Adipose tissue (tissue), 3 donors: ENCODE measurements around the gene STARD13. TPM values are rescaled to one million over a fixed set of nuclear protein-coding genes. Genes with fewer than 3 reads are reported as not detected.
"Not testable (repeated sequence)": the region's sequence is repeated elsewhere in the genome, so short reads cannot be mapped to it uniquely, and the experiment has no call there.

ENCODE experiments used
- H3K27ac ChIP-seq: one replicate; pipeline ENCODE4 v1.5.1; 2013; ENCODE audit warnings: low read depth, low read length
- WGBS, 3 donors: extraction: QIAGEN DNeasy Blood & Tissue Kit; methylation state at CpG; one replicate each; pipeline ENCODE4 v1.1.7; 2013; 5-methylcytosine and 5-hydroxymethylcytosine counted together
- polyA plus RNA-seq, 3 donors: library from polyadenylated mRNA; stranded (reverse); fragments of 200-250 nt; gene quantifications; one replicate each; pipeline ENCODE4 v1.2.3, GENCODE V29; 2013
- donor health status: healthy with polysubstance abuse.
- donor health status: Bipolar disorder and iron deficiency.
- donor health status: healthy.

Gene STARD13
- polyA plus RNA-seq, 3 donors, result 5.4 to 17.0 (median 13.3) TPM

DNA sequence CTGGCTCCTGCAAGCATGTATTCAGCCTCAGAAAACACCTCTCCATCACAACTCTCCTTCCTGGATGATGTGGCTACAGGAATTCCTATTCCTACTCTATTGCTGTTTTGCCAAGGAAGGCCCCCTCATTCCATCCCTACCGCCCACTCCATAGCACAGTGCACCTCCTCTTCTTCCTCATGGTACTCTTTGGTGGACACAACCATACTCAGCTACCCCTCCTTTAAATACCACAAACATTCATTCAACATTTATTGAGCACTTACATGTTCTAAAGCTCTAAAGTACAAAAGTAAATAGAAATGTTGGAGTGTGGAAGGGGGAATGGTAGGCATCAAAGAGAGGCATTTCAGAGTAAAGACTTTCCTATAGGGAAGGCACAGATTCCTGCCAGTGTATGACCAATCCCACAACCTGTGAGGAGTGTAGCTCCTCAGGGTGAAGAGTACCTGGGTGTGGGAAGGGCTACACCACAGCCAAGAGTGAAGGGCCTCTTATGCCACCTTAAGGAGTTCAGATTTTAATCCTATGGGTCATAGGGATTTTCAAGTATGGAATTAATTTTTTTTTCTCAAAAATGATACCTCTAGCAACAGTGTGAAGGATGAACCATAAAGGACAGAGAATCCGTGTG is 42.5 kb downstream of the STARD13 start:
- H3K27ac ChIP-seq, result no peak overlapping the region
- 92 to 98% (median 95%) methylated on average over 2 of the region's 2 CpGs for WGBS, 3 donors

DNA sequence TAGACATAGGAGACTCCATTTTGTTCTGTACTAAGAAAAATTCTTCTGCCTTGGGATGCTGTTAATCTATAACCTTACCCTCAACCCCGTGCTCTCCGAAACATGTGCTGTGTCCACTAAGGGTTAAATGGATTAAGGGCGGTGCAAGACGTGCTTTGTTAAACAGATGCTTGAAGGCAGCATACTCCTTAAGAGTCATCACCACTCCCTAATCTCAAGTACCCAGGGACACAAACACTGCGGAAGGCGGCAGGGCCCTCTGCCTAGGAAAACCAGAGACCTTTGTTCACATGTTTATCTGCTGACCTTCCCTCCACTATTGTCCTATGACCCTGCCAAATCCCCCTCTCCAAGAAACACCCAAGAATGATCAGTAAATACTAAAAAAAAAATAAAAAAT is 43.2 kb downstream of the STARD13 start:
- H3K27ac ChIP-seq, result not testable (repeated sequence)
- 68 to 83% (median 74%) methylated on average over 4 of the region's 6 CpGs for WGBS, 3 donors

DNA sequence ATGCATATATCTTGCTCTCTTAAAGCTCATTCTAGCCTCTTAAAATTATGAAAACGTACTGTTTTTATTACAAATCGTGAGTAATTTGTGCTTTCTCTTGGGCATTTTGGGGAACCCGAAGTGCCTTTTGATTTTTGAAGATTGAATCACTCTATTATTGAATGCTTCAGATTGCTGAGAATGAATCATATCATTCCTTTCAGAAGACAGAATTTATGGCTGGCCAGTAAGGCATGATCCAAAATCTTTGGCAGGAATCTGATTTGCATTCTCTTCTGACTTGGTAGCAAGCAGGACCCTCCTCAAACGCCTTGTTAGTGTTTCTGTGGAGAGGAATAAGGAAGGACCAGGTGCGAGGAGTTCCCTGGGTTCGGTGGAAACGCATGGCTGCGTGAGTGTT is 49.5 kb downstream of the STARD13 start:
- 80 to 91% (median 81%) methylated on average over 8 of the region's 8 CpGs for WGBS, 3 donors
- no peak overlapping the region for H3K27ac ChIP-seq

DNA sequence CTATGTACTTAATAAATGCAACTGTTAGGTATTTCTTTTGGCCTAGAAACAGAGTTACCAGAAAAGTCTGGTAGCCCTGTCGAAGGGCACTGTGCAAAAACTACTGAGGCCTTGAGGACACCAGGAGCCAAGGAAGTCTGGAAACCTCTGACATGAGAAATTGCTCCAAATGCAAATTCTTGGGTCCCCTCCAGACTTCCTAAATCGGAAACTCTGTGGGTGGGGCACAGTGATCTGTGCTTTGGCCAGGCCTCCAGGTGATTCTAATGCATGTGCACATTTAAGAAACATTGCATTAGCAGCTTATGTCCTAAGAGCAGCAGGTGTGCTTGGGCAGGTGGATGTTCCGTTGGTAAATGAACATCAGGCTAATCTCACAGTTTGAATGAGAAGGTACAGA is 50.0 kb downstream of the STARD13 start:
- 57 to 69% (median 61%) methylated on average over 3 of the region's 3 CpGs for WGBS, 3 donors
- no peak overlapping the region for H3K27ac ChIP-seq

DNA sequence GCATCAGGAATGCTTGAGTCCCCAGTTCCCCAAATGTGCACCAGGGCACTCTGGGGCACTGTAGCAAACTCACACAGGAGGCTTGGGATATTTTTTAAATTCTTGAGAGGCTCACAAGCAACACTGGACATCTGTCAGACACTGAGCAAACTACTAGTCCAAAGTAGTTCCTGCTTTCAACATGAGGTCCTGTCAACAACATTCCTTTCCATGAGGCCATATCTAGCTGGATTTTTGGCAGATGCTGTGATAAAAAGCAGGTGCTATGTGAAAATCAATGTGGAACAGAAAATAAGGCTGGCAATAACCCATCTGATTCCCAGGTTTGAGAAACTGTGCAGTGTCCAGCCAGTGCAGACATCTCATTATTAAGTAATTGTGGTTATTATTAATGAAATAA is 50.5 kb downstream of the STARD13 start:
- no peak overlapping the region for H3K27ac ChIP-seq

DNA sequence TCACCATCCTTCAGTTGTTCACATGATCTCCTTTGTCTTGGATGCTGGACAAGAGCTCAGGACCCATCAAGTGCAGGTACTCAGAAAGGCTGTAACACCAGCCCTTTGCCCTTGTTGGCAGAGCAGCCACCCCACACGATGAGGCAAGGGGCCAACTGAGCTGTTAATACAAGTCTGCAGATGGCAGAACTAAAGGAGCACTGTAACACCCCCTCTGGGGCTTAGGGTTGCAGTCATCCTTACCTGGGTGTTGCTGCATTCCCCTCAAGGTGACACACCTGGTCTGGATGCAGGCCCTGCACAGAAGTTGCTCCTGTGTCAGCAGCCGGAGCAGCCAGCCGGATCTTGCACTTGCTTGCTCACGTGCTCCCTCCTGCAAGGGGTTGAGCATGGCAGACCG is 52.0 kb downstream of the STARD13 start:
- 82 to 95% (median 94%) methylated on average over 5 of the region's 5 CpGs for WGBS, 3 donors
- H3K27ac ChIP-seq, result no peak overlapping the region

DNA sequence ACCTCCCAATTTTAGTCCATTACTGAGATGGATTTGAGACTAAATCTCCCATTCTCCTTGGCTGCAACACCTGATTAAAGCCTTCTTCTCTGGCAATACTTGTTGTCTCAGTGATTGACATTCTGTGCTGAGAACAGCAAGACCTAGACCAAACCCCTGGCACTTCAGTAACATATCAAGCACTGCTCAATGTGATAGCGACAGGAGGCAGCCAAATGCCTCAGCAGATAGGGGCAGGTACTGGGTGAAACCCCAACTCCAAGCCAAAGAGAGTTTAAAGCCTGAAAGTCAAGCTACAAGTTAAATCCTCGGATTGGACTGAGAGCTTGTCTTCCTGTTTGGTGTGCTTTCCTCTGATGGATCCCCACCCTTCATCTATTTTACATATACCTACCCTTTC is 52.7 kb downstream of the STARD13 start:
- WGBS, 3 donors, result 96 to 98% (median 97%) methylated on average over 2 of the region's 2 CpGs
- H3K27ac ChIP-seq, result no peak overlapping the region

DNA sequence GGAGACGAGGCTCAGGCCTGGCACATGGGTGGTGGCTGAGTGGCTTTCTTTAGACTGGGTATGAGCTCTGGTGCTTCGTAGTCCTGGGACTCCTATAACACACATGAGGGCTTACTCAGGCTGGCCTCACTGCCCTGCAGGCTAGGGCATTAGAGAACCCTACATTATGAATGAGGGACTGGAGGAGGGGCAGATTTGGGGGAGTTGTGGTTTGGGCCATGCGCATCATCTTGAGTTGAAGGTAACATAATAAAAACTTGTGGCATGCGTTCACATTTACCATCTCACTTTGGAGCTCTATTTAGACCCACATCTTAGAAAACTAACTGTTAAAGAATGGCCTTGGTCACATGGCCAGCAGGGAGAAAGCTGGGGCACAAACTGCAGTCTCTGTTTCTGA is 54.2 kb downstream of the STARD13 start:
- 94% methylated on average over 4 of the region's 4 CpGs for WGBS, 3 donors
- H3K27ac ChIP-seq, result no peak overlapping the region

DNA sequence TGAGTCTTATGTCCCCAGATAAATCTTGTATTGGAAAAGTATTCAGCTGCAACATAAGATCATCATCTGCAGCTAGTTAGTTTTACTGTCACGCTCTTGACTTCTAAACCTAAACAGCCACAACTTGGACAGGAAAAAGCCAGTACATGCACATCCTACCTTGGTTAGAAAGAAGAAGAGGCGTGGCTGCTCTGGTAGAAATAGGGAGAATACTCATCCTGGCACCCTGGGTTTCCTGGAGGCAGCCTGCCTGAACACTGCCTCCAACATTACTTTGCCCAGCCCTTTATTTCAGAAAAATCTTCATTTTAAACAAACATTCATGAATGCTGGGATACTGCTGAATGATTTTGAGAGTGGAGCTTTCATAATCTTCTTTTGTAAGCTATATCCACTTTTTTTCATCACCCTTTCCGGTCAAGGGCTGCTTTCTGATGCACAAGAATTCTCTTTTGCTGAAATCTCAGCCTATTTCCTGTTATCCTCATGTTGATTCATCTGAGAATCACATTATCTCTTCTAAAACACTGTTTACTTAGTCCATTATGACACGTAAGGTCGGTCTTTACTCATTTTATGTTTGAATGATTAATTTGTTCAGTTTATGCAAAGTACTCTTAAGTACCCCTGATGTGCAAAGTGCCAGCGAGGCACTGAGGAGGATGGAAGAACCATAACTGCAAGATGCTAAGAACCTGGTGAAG is 55.2 kb downstream of the STARD13 start:
- H3K27ac ChIP-seq, result no peak overlapping the region
- WGBS, 3 donors, result 70 to 77% (median 70%) methylated on average over 6 of the region's 6 CpGs

DNA sequence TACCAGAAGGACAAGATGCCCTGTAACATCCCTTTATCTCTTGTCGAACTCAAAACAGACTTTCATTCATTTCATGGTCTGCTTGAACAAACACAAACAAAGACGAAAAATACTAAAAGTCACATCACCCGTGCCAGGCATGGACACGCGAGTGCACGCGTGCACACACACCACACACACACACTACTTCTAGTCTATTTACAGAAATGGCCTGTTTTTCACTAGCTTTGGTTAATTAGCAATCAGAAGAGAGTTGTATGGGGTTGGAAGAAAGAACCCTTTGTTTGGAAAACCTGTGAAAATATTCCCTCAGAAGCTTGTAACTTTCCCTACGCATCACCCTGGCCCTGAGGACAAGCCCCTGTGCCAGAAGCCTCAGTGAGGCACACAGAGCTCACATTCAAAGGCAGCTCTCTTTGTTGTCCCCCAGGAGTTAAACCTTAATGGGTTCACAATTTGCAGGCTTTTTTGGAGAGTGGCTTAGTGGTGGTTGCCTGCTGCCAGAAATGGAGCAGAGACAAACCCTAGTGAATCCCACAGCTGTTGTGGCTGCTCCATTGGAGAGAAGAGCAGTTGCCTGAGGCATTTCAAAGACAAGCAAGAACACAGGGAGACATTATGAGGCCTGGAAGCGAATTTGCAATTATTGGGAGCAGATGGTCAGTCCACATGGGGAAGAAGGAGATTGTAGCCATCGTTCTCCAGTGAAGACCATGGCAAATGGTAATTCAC is 55.9 kb downstream of the STARD13 start:
- 66 to 90% (median 82%) methylated on average over 10 of the region's 10 CpGs for WGBS, 3 donors
- no peak overlapping the region for H3K27ac ChIP-seq

DNA sequence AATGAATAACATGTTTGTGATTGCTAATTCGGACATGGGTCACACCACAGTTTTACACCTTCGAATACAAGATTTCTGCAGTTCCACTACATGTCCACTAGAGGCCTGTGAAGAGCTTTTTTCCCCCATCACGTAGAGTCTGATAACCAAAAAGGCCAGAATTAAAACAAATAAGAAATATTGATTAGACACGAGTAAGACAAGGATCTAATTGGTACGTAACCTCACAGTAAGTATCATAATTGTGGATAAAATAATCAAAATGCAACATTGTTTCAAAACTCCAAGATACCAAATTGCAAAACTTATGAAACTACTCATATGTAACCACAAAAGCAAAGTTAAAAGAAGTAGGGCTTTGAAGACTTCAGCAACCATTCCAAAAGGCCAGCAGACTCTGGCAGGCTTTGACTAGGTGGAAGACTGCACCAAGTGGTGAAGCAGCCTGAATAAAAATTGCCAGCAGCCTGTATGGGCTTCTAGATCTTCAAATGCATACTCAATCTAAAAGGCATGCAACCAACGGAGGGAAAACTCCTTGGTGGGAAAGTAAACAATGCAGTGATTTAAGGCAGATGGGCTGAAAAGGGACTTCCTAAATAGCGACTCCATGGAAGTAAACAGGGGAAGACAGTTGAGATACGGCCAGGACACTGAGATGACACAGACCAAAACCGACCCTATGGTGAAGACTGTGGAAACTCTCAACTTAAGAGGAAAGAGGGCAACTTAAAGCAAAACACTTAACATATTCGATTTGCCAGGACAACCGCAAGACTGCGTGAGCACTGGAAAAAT is 56.7 kb downstream of the STARD13 start:
- WGBS, 3 donors, result 38 to 47% (median 44%) methylated on average over 12 of the region's 12 CpGs
- H3K27ac ChIP-seq, result no peak overlapping the region

DNA sequence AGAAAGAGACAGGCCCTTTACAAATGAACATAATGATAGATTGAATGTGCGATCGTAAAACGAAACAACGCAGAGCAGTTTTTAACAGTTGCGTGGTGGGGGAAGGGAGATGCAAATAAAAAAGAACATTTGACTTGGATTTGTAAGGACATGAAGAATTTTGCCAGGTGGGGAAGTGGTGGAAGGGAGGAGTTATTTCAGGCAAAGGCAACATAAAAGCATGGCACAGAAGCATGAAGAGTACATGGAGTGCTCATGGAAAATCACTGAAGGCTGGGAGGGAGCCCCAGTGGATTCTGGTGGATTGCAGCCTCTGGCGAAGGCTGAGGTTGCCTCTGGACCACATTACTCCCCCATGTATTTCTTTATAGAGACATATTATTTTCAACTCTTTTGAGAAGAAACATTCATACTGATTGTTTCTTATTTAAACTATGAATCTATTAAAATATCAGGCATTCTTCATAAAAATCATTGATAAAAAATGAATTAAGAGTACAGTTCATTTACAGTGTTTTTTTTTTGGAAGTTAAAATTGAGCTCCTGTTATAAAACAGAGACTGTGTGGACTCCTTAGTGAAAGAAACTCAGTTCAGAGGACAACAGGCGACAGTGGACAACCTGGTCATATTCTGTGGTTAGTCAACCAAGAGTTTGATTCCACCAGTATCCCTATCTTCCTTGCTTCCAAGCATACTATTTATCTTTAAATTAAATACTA is 57.5 kb downstream of the STARD13 start:
- H3K27ac ChIP-seq, result no peak overlapping the region
- 89 to 91% (median 90%) methylated on average over 7 of the region's 7 CpGs for WGBS, 3 donors

DNA sequence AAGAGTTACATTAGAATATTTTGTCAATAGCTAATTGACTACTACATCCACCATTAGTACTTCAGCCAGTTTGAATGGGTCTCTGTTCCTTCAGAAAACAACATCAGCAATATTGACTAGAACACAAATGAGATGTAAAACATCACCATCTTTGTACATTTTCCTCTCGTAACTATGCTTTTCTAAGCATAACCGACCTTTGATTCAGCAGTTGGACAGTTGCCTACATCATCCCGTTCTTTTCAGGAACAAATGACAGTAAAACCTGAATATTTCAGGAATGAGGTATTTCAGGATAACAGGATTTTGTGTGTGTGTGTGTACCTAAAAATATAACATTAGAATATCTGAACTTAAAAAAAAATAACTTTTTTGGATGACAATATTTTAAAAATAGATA is 60.9 kb downstream of the STARD13 start:
- WGBS, 3 donors, result 72 to 82% (median 81%) methylated on average over 3 of the region's 3 CpGs
- no peak overlapping the region for H3K27ac ChIP-seq

DNA sequence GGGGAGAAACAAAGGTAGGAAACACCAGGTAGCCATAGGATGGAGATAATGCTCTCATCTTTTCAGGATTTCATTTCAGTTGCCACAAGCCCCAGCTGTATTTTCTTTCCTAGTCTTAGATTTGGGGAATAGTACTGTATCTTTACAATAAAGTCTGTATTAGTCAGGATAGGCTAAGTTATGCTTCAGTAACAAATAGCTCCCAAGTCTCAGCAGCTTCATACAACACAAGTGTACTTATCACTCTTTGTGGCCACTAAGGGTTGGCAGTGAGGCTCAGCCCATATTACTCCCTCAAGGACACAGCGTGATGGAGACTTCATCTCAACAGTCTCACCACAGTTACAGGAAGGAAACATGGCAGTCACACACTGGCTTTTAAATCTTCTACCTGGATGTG is 61.4 kb downstream of the STARD13 start:
- no peak overlapping the region for H3K27ac ChIP-seq
- WGBS, 3 donors, result 76 to 98% (median 92%) methylated on average over 1 of the region's 1 CpG

DNA sequence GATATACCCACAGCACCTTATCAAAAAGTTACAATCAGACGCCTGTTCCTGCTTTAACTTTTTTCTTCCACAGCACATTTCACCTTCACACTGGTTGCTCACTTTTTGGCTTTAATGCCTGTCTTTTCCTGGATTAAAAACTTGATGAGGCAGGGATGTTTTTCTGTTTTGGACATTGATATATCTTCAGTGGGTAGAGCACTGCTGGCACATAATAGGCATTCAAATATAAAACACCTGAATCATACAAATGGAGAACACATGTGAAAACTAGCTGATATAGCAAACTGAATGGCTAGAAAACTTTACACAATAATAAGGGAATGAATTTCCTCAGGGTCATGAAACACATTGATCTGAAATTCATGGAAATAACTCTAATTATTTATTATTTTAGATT is 65.6 kb downstream of the STARD13 start:
- WGBS, 3 donors, result 83 to 86% (median 85%) methylated on average over 1 of the region's 1 CpG
- H3K27ac ChIP-seq, result no peak overlapping the region

DNA sequence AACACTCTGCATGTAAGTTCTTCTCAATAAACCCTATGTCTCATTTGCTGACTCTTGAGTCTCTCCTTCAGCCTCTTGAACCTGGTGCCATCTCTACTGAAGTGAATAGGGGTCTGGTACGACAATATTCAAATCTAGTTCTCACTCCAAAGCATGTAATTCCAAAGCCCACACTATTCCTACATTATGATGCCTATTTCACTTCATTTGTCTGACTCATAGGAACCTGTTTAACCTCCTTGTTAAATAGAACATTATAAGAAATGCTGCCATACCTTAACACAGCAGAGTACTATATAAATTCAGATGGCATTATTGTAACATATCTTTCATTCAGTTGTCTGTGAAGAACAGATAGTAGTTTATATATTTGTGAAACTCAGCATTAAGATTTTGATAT is 67.1 kb downstream of the STARD13 start:
- whole genome bisulfite sequencing, 3 donors, result 95 to 97% (median 97%) methylated on average over 1 of the region's 1 CpG
- no peak overlapping the region for H3K27ac ChIP-seq

DNA sequence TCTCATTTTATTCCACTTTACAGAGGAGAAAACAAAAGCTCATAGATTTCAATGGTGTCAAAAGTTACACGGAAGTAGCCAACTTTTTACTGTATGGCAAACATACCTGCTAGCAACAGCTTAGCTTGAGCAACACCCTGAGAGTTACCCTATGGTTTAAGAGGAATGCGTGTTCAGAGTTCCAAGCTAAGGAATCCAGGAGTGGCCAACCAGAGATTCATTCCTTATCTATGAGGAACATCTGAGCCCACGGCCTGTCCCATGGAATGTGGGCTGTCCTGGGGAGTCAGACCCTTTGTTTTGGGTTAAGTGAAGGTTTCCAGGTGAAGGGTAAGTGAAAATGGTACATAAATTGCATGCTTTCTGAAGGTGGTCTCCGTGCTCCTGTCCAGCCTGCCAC is 67.5 kb downstream of the STARD13 start:
- no peak overlapping the region for H3K27ac ChIP-seq
- WGBS, 3 donors, result 79 to 91% (median 89%) methylated on average over 4 of the region's 4 CpGs

DNA sequence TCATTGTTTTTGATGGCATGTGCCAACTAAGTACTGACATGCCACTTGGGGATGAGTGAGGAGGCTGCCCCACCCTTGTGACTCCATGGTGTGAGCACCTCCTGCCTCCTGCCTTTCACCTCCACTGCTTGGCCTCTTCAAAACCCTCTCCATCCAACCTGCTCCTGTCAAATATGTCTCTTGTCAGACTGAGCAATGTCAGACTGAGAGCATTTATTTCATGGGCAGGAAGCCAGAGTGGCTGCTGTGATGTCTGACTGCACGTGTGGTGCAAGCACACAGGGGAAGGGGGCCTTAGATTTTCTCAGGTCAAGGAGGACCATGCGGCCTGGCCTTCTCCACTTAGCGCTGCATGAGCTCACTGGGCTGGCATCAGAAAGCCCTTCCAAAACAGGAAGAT is 68.3 kb downstream of the STARD13 start:
- WGBS, 3 donors, result 79 to 84% (median 79%) methylated on average over 3 of the region's 3 CpGs

More for the DNA sequence above, 68.3 kb downstream of the STARD13 start:
- H3K27ac ChIP-seq, result no peak overlapping the region
